BLaER1 (cell line): ENCODE measurements around the gene KAZN.

Experiments used
- H3K27ac ChIP-seq: shearing (Covaris generic); formaldehyde crosslinking; 2 replicates; pipeline ENCODE4 v1.8.1; 2022
- H3K27me3 ChIP-seq: shearing (Covaris generic); formaldehyde crosslinking; 2 replicates; pipeline ENCODE4 v1.8.1; 2022
- H3K36me3 ChIP-seq: shearing (Covaris generic); formaldehyde crosslinking; 2 replicates; pipeline ENCODE4 v1.8.1; 2022
- H3K4me1 ChIP-seq: shearing (Covaris generic); formaldehyde crosslinking; 2 replicates; pipeline ENCODE4 v1.8.1; 2022
- H3K4me2 ChIP-seq: shearing (Covaris generic); formaldehyde crosslinking; 2 replicates; pipeline ENCODE4 v1.8.1; 2022
- H3K4me3 ChIP-seq: shearing (Covaris generic); formaldehyde crosslinking; 2 replicates; pipeline ENCODE4 v1.8.1; 2022
- H3K9ac ChIP-seq: shearing (Covaris generic); formaldehyde crosslinking; 2 replicates; pipeline ENCODE4 v1.8.1; 2022
- H3K9me3 ChIP-seq: shearing (Covaris generic); formaldehyde crosslinking; 2 replicates; pipeline ENCODE4 v1.8.1; 2022
- H4K20me1 ChIP-seq: shearing (Covaris generic); formaldehyde crosslinking; 2 replicates; pipeline ENCODE4 v1.8.1; 2022
- Cebpa-rat ChIP-seq: shearing (Covaris generic); IDR thresholded peaks from 2 replicates; pipeline ENCODE4 v1.8.1; 2022

Gene KAZN

DNA sequence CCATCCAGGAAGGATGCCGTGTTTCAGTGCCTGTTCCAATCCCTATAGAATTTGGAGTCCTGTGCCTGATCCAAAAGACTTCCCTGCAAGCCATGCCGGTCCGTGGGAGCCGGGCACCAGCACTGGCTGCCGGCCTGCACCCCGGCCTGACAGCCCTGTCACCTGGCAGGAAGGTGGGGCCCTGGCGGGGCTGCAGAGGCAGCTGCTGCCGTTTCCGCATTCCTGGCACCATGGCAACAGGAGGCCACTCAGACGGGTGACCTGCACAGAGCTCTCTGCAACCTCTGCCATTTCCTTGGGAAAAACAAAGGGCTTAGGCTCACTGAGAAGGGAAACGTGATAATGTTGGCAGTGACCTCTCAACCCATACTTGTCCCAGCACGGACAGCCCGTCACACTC is 491.9 kb downstream of the KAZN start:
- Histone ChIP-seq H3K27ac (no peak overlapping the region), H3K9ac (no peak overlapping the region), H3K4me2 (no peak overlapping the region), H3K4me3 (no peak overlapping the region), H3K4me1 (no peaks in the 10 kb centered on the region), H3K36me3 (no peaks in the 10 kb centered on the region), H3K27me3 (no peaks in the 10 kb centered on the region), H3K9me3 (no peaks in the 10 kb centered on the region), H4K20me1 (no peaks in the 10 kb centered on the region)
- TF ChIP-seq Cebpa-rat, result no peak

DNA sequence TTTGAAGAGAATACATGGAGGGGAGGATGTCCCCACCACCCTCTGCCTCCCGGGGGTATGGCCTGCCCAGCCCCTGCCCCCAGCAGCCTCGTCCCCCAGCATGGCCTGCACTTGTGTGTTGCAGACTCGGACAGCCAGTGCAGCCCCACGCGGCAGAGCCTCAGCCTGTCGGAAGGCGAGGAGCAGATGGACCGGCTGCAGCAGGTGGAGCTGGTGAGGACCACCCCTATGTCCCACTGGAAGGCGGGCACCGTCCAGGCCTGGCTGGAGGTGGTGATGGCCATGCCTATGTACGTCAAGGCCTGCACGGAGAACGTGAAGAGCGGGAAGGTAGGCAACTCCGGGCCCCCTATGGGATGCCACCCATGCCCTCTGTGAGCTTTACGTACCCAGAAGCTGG is 495.6 kb downstream of the KAZN start:
- Histone ChIP-seq H3K9me3 (no peaks in the 10 kb centered on the region), H3K4me3 (no peak overlapping the region), H3K4me1 (no peaks in the 10 kb centered on the region), H3K27ac (no peak overlapping the region), H3K36me3 (no peaks in the 10 kb centered on the region), H3K9ac (no peak overlapping the region), H3K4me2 (no peak overlapping the region), H3K27me3 (no peaks in the 10 kb centered on the region), H4K20me1 (no peaks in the 10 kb centered on the region)
- TF ChIP-seq Cebpa-rat, result no peak

DNA sequence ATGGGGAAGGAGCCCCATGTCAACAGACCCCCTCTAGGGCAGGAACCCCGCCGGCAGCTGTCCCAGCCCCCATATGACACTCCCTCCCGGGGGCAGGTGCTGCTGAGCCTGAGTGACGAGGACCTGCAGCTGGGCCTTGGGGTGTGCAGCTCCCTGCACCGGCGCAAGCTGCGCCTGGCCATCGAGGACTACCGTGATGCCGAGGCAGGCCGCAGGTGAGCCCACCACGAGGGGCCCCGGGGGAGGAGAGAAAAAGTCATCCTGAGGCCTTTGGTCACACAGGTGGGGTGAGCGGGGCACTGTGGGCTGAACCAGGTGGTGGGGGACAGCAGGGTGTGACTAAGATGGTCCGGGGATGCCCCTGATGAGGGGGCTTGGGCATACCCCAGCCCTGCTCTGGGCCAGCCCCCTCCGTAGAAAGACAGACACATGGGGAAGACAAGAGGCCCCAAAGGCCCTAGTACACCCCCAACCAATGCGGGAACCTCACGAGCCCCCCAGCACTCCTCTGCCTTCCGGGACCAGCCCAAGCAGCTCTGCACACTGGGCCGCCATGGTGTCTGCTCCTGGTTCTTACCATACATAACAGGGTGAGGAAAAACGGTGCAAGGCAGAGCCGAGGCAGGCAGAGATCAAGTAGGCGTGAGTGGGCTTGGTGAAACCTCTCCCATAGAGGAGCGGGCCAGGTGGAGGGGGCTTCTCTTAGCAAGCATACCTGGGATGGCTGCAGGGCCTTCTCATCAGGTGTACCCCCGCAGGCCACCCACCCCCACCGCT is 496.4 kb downstream of the KAZN start:
- Histone ChIP-seq H3K36me3 (no peaks in the 10 kb centered on the region), H3K27ac (no peak overlapping the region), H3K9ac (no peak overlapping the region), H3K4me3 (no peak overlapping the region), H3K9me3 (no peaks in the 10 kb centered on the region), H3K4me1 (no peaks in the 10 kb centered on the region), H3K27me3 (no peaks in the 10 kb centered on the region), H3K4me2 (no peak overlapping the region), H4K20me1 (no peaks in the 10 kb centered on the region)
- no peak for TF ChIP-seq Cebpa-rat

DNA sequence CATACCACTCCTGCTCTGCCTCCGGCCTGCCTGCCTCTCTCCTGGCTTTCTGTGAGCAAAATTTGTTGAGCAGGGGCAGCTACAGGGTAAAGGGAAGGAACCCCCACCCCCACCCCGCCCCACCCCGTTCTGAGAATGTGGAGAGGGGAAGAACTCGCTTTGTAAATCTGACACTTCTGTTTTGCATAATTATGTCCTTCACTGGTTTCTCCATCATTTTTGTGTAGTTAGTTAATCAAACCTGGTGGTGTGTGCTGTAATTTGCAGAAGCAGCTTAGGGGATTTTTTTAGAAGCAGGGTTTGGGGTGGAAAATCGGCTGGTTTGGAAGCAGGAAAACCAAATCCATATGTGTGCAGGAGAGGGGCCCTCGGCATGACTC is 497.0 kb downstream of the KAZN start:
- H3K27me3 ChIP-seq, result no peaks in the 10 kb centered on the region
- no peaks in the 10 kb centered on the region for H3K36me3 ChIP-seq
- no peak for TF ChIP-seq Cebpa-rat
- H3K9ac ChIP-seq, result no peak overlapping the region
- no peak overlapping the region for H3K27ac ChIP-seq
- no peaks in the 10 kb centered on the region for H3K9me3 ChIP-seq
- no peak overlapping the region for H3K4me2 ChIP-seq
- H3K4me1 ChIP-seq, result peaks cover 5% of the 10 kb centered on the region
- no peaks in the 10 kb centered on the region for H4K20me1 ChIP-seq
- H3K4me3 ChIP-seq, result no peak overlapping the region

DNA sequence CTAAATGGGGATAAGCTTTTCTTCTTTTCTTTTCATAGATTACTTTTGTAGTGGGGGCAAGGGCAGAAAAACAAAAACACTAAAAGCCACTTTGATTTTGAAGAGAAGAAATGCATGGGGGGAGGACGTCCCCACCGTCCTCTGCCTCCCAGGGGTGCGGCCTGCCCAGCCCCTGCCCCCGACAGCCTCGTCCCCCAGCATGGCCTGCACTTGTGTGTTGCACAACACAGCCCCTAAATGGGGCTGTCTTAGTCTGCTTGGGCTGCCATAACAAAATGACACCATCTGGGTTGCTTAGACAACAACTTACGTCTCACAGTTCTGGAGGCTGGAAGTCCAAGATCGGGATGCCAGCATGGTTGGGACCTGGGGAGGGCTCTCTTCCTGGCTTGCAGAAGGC is 497.8 kb downstream of the KAZN start:
- H3K36me3 ChIP-seq, result no peaks in the 10 kb centered on the region
- H4K20me1 ChIP-seq, result no peaks in the 10 kb centered on the region
- H3K27ac ChIP-seq, result no peak overlapping the region
- no peaks in the 10 kb centered on the region for H3K9me3 ChIP-seq
- no peak overlapping the region for H3K4me2 ChIP-seq
- H3K27me3 ChIP-seq, result no peaks in the 10 kb centered on the region
- peaks cover 13% of the 10 kb centered on the region for H3K4me1 ChIP-seq
- TF ChIP-seq Cebpa-rat, result no peak
- H3K4me3 ChIP-seq, result no peak overlapping the region
- H3K9ac ChIP-seq, result no peak overlapping the region

DNA sequence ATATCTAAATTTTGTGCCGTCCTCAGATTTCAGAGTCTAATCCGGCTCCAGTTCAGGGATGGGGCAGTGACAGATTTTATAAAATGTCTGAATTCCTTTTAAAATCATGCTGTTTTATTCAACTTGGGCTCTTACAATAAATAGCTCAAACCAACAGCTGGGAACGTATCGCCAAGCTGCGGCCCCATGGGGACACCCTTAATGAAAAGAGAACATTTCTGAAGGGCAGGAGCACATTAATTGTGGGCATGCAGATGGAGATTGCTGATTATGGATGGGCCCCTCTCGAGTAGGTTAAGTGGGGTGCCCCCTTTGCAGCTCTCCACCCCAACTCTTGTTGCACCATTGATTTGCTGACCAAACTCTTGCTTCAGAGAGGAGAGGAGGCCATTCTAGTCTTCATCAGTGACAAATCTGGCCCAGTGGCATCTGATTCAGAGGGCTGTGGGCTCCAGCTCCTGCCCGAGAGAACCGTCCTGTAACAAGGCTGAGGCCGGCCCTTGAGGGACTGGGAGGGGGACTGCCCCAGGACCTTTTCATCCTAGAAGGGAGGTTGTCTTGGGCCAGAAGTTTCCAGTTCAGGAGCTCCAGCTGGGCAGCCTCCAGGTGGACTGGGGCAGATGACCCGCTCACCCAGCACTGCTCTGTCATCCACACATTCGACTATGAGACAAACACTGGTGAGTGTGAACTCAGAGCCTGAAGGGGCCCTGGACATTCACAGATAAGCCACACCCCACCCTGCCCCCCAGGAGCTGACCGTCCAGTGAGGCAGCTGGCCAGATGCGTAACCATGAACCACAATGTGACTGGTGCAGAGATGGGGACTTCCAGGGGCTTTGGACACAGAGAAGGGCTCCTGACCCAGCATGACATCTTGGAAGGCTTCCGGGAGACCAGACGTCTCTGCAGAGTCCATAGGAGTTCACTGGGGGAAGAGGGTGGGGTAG is 500.0 kb downstream of the KAZN start:
- Histone ChIP-seq H3K27me3 (no peaks in the 10 kb centered on the region), H3K4me1 (peaks cover 25% of the 10 kb centered on the region), H3K27ac (no peak overlapping the region), H3K9me3 (no peaks in the 10 kb centered on the region), H3K36me3 (no peaks in the 10 kb centered on the region), H3K4me2 (no peak overlapping the region), H3K9ac (no peak overlapping the region), H3K4me3 (no peak overlapping the region), H4K20me1 (no peaks in the 10 kb centered on the region)
- no peak for TF ChIP-seq Cebpa-rat

DNA sequence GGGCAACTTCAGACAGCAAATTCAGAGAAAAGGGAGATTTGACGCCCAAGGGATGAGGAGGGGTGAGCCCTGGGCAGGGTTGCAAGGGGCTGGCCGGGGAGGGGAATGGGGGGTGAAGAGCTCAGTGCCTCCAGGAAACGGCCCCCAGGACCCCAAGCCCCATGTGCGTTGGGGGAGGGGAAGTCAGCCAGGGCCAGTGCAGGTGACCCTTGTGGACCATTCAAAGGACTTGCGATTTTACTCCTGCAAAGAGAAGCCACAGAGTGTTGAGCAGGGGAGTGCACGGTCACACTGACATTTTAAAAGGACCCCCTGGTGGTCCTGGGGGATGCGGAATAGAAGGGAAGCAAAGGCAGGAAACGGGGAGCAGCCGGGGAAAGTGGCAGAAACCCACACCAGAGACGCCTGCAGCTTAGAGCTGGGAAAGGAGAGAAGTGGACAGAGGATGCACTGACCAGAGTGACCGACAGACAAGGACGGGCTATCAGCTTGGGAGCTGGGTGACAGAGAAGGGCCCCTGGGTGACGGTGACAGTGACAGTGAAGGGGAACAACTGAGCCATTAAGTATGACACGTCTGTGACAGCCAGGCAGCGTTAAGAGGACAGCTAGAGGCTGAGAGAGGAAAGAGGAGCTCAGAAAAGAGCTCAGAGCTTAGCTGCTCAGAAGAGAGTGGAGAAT is 501.1 kb downstream of the KAZN start:
- no peaks in the 10 kb centered on the region for H4K20me1 ChIP-seq
- no peak overlapping the region for H3K27ac ChIP-seq
- no peak overlapping the region for H3K4me3 ChIP-seq
- TF ChIP-seq Cebpa-rat, result no peak
- no peaks in the 10 kb centered on the region for H3K27me3 ChIP-seq
- 0 out of 2 replicates have a peak, but pooled peaks cover 3% of the 10 kb centered on the region for H3K9me3 ChIP-seq
- H3K9ac ChIP-seq, result no peak overlapping the region
- no peaks in the 10 kb centered on the region for H3K36me3 ChIP-seq
- H3K4me1 ChIP-seq, result peaks cover 25% of the 10 kb centered on the region
- no peak overlapping the region for H3K4me2 ChIP-seq

DNA sequence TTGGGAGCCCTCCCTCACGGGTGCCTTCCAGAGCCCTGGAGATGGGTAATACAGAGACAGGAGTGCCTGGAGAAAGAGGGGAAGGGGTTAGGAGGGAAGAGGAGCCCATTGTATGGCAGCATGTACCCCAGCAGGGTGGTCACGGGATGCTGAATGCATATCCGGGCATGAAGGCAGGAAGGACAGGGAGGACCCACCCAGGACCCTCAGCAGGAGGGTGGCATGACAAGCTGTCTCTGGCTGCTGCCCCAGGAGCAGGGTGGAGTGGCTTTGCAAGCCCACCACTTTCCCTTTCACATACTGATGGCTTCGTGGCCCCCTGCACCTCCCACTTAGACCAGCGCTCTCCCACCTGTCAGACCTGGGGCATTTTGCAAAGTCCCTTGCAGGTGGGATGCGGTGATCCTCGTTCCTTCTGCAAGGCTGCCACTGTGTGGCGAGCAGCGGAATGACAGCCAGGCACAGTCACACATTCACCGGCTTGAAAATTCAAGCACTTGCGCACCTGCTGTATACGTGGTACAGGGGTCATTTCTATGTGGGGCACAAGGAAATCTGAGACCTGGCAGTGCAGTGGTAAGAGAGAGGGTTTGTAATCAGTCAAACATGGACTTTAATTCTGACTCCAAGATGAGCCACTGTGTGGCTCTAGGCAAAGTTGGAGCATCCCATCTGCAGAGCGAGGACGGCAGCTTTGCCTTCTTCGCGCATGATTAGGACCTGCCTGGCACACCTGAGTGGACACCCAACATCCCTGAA is 501.8 kb downstream of the KAZN start:
- 0 out of 2 replicates have a peak, but pooled peaks cover 4% of the 10 kb centered on the region for H3K9me3 ChIP-seq
- no peaks in the 10 kb centered on the region for H4K20me1 ChIP-seq
- no peak overlapping the region for H3K9ac ChIP-seq
- H3K4me1 ChIP-seq, result peaks cover 25% of the 10 kb centered on the region
- no peak overlapping the region for H3K27ac ChIP-seq
- peak overlapping the region; percentile 43 for H3K4me3 ChIP-seq
- peak overlapping the region; percentile 78 for H3K4me2 ChIP-seq
- no peaks in the 10 kb centered on the region for H3K36me3 ChIP-seq
- no peak for TF ChIP-seq Cebpa-rat
- no peaks in the 10 kb centered on the region for H3K27me3 ChIP-seq
